OCI-LY1 (cell line): ENCODE data around the gene PP2D1.

Experiments used
- CTCF ChIP-seq: fragments of 200-600 bp; sonication (generic), shearing (Covaris generic); IDR thresholded peaks from 2 replicates; pipeline ENCODE4 v1.5.1; 2017; ENCODE audit warnings: mild to moderate bottlenecking, antibody characterized with exemption, low read length, moderate library complexity, mixed read lengths
- EZH2 ChIP-seq: fragments of 200-600 bp; sonication (generic), shearing (Covaris generic); IDR thresholded peaks from 2 replicates; pipeline ENCODE4 v1.8.0; 2017; ENCODE audit warnings: borderline replicate concordance, mixed run types, mild to moderate bottlenecking, antibody characterized with exemption, low read length, moderate library complexity, mixed read lengths

DNA sequence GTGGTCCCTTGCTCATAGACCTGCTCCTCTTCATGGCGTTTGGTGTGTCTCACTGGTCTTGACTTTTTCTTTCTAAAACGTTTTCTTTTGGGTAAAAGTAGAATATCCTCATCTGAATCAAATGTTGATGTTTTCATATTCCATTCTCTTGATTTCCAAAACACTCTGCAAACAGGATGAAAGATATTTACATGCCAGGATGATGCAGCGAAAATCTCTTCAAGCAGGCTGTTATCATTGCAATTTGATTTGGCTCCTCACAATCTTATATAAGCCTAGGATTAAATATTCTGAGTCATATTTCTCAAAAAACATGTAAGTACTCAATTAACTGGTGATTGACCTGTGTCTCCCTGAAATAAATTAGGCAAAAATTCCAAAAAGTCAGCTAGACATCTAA, 10.1 kb downstream of the PP2D1 start:
- no peak for TF ChIP-seq CTCF
- TF ChIP-seq EZH2: no peak
